ENCODE data around the gene CHN2.

CHN2 gene

GRCh38 chr7:29412912-29413311 lies 218.3 kb downstream of the CHN2 start:
- no peak for DNase-seq

- DNase-seq: no peak
Observed at GRCh38 chr7:29413626-29414136, 219.1 kb downstream of the CHN2 start.

- no peak for DNase-seq
Observed at GRCh38 chr7:29414216-29414615, 219.6 kb downstream of the CHN2 start.

- no peak for DNase-seq
Observed at GRCh38 chr7:29415215-29415614, 220.6 kb downstream of the CHN2 start.

- DNase-seq: no peak
Observed at GRCh38 chr7:29416276-29416937, 221.8 kb downstream of the CHN2 start.

- no peak for DNase-seq
Observed at GRCh38 chr7:29416938-29417305, 222.3 kb downstream of the CHN2 start.

- DNase-seq: no peak
Observed at GRCh38 chr7:29418056-29418455, 223.5 kb downstream of the CHN2 start.

- DNase-seq: no peak
Observed at GRCh38 chr7:29418651-29419050, 224.1 kb downstream of the CHN2 start.

GRCh38 chr7:29420011-29420410 lies 225.4 kb downstream of the CHN2 start:
- no peak for DNase-seq

- DNase-seq: no peak
Observed at GRCh38 chr7:29421010-29421956, 226.7 kb downstream of the CHN2 start.

GRCh38 chr7:29422829-29423228 lies 228.3 kb downstream of the CHN2 start:
- DNase-seq: no peak

GRCh38 chr7:29424295-29424983 lies 229.9 kb downstream of the CHN2 start:
- no peak for DNase-seq

- DNase-seq: no peak
Observed at GRCh38 chr7:29424984-29425309, 230.4 kb downstream of the CHN2 start.

- DNase-seq: no peak
Observed at GRCh38 chr7:29426587-29426986, 232.0 kb downstream of the CHN2 start.

GRCh38 chr7:29429401-29429800 lies 234.8 kb downstream of the CHN2 start:
- no peak for DNase-seq

- DNase-seq: no peak
Observed at GRCh38 chr7:29430279-29430949, 235.8 kb downstream of the CHN2 start.

- no peak for DNase-seq
Observed at GRCh38 chr7:29431686-29432085, 237.1 kb downstream of the CHN2 start.

- no peak for DNase-seq
Observed at GRCh38 chr7:29432721-29433120, 238.1 kb downstream of the CHN2 start.

GRCh38 chr7:29434380-29434768 lies 239.8 kb downstream of the CHN2 start:
- no peak for DNase-seq

GRCh38 chr7:29435167-29435566 lies 240.6 kb downstream of the CHN2 start:
- no peak for DNase-seq

GRCh38 chr7:29435902-29436301 lies 241.3 kb downstream of the CHN2 start:
- no peak for DNase-seq

- no peak for DNase-seq
Observed at GRCh38 chr7:29442146-29442545, 247.6 kb downstream of the CHN2 start.

- DNase-seq: no peak
Observed at GRCh38 chr7:29443552-29443951, 249.0 kb downstream of the CHN2 start.

Measured in activated CD4-positive, CD25-positive, alpha-beta regulatory T cell (primary cell).